HK-2 (cell line): ENCODE results near the gene LSP1.

Experiments used
- DNase-seq: peaks from one replicate; pipeline ENCODE4 v3.0.0-alpha.2; 2018; ENCODE audit not compliant: unreplicated experiment

Gene LSP1

GRCh38 chr11:1837171-1838076, 15.5 kb upstream of the LSP1 start:
- peak; percentile 34 for DNase-seq

GRCh38 chr11:1838077-1838425, 14.8 kb upstream of the LSP1 start:
- DNase-seq = no peak

- DNase-seq = no peak
Measured at GRCh38 chr11:1838426-1839144, 14.3 kb upstream of the LSP1 start, which contains the start of gene TNNI2. Gene TNNI2 (plus strand): TSS chr11:1838981. CDS start chr11:1839697, 716 bp downstream.

GRCh38 chr11:1839204-1839923, 13.5 kb upstream of the LSP1 start:
- DNase-seq = no peak

GRCh38 chr11:1839924-1840779, 12.7 kb upstream of the LSP1 start:
- DNase-seq = no peak

GRCh38 chr11:1840780-1841480, 12.0 kb upstream of the LSP1 start:
- no peak for DNase-seq

- no peak for DNase-seq
Measured at GRCh38 chr11:1841511-1842148, 11.3 kb upstream of the LSP1 start.

- no peak for DNase-seq
Measured at GRCh38 chr11:1842149-1843097, 10.5 kb upstream of the LSP1 start.

GRCh38 chr11:1843098-1843473, 9.8 kb upstream of the LSP1 start:
- DNase-seq = no peak

GRCh38 chr11:1843796-1844195, 9.1 kb upstream of the LSP1 start:
- no peak for DNase-seq

GRCh38 chr11:1844221-1845094, 8.4 kb upstream of the LSP1 start:
- no peak for DNase-seq

GRCh38 chr11:1845095-1845429, 7.8 kb upstream of the LSP1 start:
- no peak for DNase-seq

GRCh38 chr11:1845561-1846452, 7.1 kb upstream of the LSP1 start:
- no peak for DNase-seq

GRCh38 chr11:1846453-1846932, 6.4 kb upstream of the LSP1 start:
- DNase-seq = no peak

- DNase-seq = no peak
Measured at GRCh38 chr11:1847006-1847735, 5.7 kb upstream of the LSP1 start.

- no peak for DNase-seq
Measured at GRCh38 chr11:1847926-1848639, 4.8 kb upstream of the LSP1 start.
